Effector memory CD4-positive, alpha-beta T cell (primary cell): ENCODE measurements around the gene MRTFB.
A peak's percentile ranks its signal among the peaks of the same experiment; 100 is the strongest.
"Not testable (repeated sequence)": the region's sequence is repeated elsewhere in the genome, so short reads cannot be mapped to it uniquely, and the experiment has no call there.

Experiments used
- DNase-seq, 3 donors: peaks; one replicate each; pipeline ENCODE4 v3.0.0-alpha.2; 2020
- H3K27ac ChIP-seq: 2 replicates; pipeline ENCODE4 v1.7.0; 2013; ENCODE audit warnings: mild to moderate bottlenecking, low read length, moderate library complexity; ENCODE audit not compliant: insufficient read depth, poor library complexity, severe bottlenecking
- H3K27me3 ChIP-seq: replicated peaks from 2 replicates; pipeline ENCODE4 v1.7.0; 2013; ENCODE audit warnings: mild to moderate bottlenecking, low read length; ENCODE audit not compliant: insufficient read depth, control insufficient read depth, poor library complexity, severe bottlenecking
- H3K36me3 ChIP-seq: 2 replicates; pipeline ENCODE4 v1.7.0; 2013; ENCODE audit warnings: mild to moderate bottlenecking, low read length, moderate library complexity; ENCODE audit not compliant: control insufficient read depth, insufficient read depth
- H3K4me1 ChIP-seq: 2 replicates; pipeline ENCODE4 v1.7.0; 2013; ENCODE audit warnings: low read length, mild to moderate bottlenecking; ENCODE audit not compliant: control insufficient read depth, insufficient read depth, poor library complexity, severe bottlenecking
- H3K4me3 ChIP-seq: 2 replicates; pipeline ENCODE4 v1.7.0; 2013; ENCODE audit warnings: low read length, low read depth, mild to moderate bottlenecking; ENCODE audit not compliant: insufficient read depth, poor library complexity, severe bottlenecking
- H3K9me3 ChIP-seq: 2 replicates; pipeline ENCODE4 v1.7.0; 2013; ENCODE audit warnings: mild to moderate bottlenecking, low read length, moderate library complexity; ENCODE audit not compliant: control insufficient read depth

Gene MRTFB

DNA sequence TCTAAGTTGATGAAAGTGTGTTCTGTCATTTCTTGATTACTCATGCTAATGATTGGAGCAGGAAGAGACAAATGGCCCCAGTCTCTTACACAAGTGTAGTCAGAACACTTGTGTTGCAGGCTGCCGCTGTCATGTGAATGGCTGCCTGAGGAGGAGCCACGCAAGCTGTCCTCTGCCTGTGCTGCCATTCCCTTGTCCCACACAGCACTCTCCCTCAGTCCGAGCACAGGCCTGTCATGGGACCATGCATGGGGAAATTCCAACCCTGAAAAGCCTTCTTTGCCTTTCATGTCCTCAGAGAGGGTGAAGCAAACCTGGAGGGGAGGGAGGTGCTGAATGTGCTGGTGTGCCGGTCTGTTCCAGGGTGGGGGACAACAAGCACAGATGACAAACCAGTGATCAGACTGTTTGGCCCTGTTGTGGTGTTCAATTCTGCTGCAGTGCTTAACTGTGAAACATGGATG is 109.4 kb downstream of the MRTFB start:
- Histone ChIP-seq H3K4me3 (no peak overlapping the region), H3K4me1 (no peaks in the 10 kb centered on the region), H3K27me3 (no peaks in the 10 kb centered on the region), H3K27ac (no peak overlapping the region), H3K36me3 (no peaks in the 10 kb centered on the region), H3K9me3 (no peaks in the 10 kb centered on the region)
- no peak for DNase-seq

DNA sequence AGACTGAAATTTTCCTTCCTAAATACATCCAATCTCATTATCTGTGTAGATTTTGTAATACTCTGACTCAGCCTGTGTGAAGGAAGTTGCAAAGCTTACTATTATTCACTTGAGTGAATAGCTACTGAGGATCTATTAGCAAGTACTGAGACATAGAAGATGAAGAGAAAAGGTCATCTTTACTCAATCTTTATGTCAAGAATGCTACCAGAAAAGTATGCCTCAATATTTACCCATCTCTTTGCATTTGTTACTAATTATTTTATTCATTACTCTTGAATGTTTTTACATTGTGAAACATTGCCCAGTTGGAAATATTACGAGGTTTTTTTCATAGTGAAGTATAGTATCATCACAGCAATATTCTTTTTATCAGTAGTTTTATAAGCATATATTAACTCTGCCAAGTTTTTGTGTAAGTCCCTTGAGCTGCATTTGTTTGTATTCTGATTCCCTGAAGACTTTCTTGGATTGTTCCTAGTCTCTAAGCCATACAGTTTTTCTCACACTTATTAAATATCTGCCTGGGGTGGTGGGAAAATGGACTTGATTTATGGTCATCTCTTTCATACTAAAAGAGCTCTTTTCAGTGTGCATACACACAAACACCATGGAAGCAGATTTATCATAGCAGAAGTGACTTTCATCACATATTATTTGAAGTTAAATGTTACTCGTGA is 110.4 kb downstream of the MRTFB start:
- Histone ChIP-seq H3K9me3 (no peaks in the 10 kb centered on the region), H3K27me3 (no peaks in the 10 kb centered on the region), H3K36me3 (no peaks in the 10 kb centered on the region), H3K27ac (no peak overlapping the region), H3K4me1 (no peaks in the 10 kb centered on the region), H3K4me3 (no peak overlapping the region)
- no peak for DNase-seq

DNA sequence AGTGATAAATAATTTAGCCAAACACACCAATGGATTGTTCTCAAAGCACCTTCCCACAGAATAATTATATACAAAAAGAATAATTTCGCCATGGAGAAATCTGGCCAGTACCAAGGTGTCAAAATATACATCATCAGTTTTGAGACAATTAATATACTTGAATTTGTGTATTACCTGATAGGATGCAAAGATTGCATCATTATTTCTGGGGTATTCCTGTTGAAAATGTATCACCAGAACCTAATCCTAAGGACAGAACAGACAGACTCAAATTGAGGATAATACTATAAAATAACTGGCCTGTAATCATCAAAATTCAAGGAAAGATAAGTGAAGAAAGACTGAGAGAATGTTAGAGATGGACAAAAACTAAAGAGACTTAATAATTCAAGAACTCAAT is 111.9 kb downstream of the MRTFB start:
- Histone ChIP-seq H3K4me3 (no peak overlapping the region), H3K9me3 (no peaks in the 10 kb centered on the region), H3K36me3 (no peaks in the 10 kb centered on the region), H3K4me1 (no peaks in the 10 kb centered on the region), H3K27me3 (no peaks in the 10 kb centered on the region), H3K27ac (no peak overlapping the region)
- no peak for DNase-seq

DNA sequence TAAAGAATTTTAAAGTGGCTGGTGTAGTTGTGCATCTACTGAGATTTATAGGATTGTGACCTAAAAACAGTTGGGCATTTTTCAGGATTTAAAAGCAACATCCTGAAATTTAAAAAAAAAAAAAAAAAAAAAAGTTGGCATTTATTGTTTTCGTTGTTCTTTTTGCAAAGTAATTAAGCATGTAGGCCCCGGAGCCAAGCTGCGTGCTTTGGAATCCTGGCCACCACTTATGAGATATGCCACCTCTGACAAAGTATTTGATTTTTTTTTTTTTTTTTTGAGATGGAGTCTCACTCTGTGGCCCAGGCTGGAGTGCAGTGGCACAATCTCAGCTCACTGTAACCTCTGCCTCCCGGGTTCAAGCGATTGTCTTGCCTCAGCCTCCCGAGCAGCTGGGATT is 112.8 kb downstream of the MRTFB start:
- not testable (repeated sequence) for H3K9me3 ChIP-seq, H3K36me3 ChIP-seq, H3K4me1 ChIP-seq, H3K27me3 ChIP-seq, H3K4me3 ChIP-seq, DNase-seq, H3K27ac ChIP-seq

DNA sequence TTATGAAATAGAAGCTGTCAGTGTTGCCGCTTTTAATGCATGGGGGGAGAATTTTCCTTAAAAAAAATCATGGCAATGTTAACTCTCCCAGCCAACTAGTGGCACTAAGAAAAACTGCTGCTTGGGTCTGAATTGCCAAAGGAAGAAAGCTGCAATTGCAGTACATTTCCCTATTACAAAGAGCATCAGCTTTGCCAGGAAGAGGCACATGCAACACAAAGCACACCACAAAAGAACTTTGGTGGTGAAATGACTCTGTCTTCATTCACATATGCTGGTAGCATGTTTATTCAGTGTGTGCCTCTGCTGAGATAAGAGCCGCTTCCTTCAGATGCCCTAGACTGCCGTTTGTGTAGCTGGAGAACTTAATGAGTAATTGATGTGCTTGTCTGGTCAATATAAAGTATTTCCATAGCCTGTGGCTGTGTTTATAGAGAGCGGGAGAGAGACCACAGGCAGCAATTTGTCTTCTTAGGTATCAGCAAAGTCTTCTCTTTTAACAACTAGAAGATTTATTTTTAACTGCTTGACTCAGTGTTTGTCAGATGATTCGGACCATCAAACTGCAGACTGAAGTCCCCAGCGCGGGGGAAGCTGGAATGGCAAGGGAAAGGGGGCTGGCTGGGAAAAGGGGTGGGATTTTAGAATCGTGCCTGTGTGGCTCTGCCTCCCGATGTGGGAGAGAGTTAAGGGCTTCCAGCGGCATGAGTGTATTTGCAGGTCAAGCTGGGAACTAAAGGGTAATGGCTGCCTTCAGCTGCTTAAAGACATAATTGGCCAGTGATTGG is 115.1 kb downstream of the MRTFB start:
- H3K27me3 ChIP-seq: no peaks in the 10 kb centered on the region
- H3K9me3 ChIP-seq: no peaks in the 10 kb centered on the region
- H3K27ac ChIP-seq: no peak overlapping the region
- DNase-seq: no peak
- no peak overlapping the region for H3K4me3 ChIP-seq
- no peaks in the 10 kb centered on the region for H3K36me3 ChIP-seq
- H3K4me1 ChIP-seq: no peaks in the 10 kb centered on the region

DNA sequence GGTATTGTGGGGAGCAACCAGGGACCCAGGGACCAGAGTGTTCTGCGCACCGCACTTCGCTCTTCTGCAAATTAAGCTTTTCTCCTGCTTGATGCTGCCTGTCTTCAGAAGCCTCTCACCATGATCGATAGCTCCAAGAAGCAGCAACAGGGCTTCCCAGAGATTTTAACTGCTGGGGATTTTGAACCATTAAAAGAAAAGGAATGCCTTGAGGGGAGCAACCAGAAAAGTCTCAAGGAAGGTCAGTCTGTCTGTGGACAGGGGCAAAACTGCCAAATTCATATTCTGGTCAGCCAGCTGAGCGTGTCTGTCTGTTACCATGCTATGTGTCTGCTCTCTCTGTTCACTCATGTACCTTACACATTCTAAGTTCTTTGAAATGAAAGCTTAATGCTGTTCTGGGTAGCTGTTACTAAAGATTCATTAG is 115.7 kb downstream of the MRTFB start:
- Histone ChIP-seq H3K27ac (no peak overlapping the region), H3K4me1 (no peaks in the 10 kb centered on the region), H3K36me3 (no peaks in the 10 kb centered on the region), H3K27me3 (no peaks in the 10 kb centered on the region), H3K4me3 (no peak overlapping the region), H3K9me3 (no peaks in the 10 kb centered on the region)
- no peak for DNase-seq

DNA sequence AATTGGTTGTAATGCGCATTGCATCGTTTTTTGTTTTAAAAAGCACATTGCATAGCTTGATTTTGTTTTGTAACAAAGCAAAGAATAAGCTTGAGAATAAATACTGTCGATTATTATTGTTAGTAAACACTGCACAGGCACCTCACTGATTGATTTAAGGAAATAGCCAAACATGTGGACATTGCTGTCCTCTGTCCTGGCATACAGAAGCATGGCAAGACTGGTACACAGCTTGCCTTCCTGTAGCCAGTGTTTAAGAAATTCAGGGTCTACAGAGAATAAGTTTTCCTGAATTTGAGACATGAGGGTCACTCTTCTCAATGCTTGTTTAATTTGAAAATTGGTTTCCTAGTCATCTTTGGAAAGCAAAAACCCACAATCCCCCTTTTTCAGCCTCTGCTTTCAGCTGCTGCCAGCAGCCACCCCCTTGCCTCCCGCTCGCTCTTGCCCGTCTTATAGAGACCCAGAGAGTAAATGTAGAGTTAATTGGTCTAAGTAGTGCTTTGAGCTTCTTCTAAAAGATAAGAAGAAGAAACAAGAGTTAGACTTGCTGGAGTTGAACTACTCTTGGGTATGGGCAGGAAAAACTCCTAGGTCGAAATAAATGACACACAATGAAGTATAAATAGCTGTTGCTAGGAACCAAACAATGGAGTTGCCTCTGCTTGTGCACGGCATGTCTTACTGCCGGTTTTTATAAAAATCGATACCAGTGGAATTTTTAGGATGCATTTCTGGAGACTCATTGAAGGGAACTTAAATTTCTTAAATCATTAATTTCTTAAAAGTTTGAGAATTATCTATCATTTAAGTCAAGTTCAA is 116.6 kb downstream of the MRTFB start:
- Histone ChIP-seq H3K27ac (no peak overlapping the region), H3K4me3 (no peak overlapping the region)
- DNase-seq: no peak

DNA sequence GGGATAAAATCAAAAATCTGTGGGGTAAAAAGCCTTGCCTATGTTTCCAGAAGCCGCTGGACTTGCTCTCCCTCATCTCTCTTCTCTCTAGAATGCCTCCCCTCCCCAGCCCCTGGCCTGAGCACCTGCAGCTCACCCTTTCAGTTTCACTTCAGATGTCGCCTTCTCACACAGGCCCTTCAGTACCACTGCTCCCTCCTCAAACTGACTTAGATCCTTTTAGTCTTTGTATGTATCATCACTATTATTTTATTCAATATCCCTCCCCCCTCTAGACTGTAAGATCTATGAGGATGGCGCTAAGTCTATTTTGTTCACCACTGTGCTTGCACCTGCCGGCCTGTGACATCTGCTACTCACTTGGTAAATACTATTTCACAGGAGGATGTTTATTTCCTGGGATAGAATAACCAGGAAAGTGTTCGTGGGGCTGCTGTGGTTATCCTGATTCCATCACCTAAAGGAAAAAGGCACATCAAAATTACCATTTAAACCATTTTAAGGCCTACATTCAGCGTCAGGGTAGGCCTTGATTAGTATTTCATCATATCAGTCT is 122.3 kb downstream of the MRTFB start:
- H3K27ac ChIP-seq: peak overlapping the region; percentile 48
- no peaks in the 10 kb centered on the region for H3K9me3 ChIP-seq
- no peaks in the 10 kb centered on the region for H3K27me3 ChIP-seq
- H3K4me3 ChIP-seq: peak overlapping the region; percentile 37
- no peaks in the 10 kb centered on the region for H3K4me1 ChIP-seq
- H3K36me3 ChIP-seq: no peaks in the 10 kb centered on the region
- DNase-seq: no peak

More for the DNA sequence above, 116.6 kb downstream of the MRTFB start:
- no peaks in the 10 kb centered on the region for H3K4me1 ChIP-seq
- H3K36me3 ChIP-seq: no peaks in the 10 kb centered on the region
- H3K9me3 ChIP-seq: no peaks in the 10 kb centered on the region
- H3K27me3 ChIP-seq: no peaks in the 10 kb centered on the region

DNA sequence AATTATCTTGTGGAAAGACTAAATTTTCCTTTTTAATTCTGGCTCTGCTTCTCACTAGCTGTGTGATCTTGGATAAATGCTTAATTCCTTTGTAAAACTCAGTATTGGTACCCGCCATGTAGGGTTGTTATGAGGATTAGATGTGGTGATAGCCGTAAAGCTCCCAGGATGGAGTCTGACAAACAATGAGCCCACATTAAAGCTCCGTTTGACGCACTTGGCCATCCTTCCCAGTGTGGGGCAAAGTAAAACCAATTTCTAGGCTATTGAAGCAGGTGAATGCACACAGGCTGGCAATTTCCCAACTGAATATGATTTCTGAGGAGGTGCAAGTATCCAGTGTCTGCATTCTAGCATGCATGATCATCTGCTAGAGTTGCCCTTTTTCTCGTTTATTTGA is 123.6 kb downstream of the MRTFB start:
- Histone ChIP-seq H3K4me3 (no peak overlapping the region), H3K4me1 (no peaks in the 10 kb centered on the region), H3K27ac (no peak overlapping the region), H3K36me3 (no peaks in the 10 kb centered on the region), H3K9me3 (no peaks in the 10 kb centered on the region), H3K27me3 (no peaks in the 10 kb centered on the region)
- no peak for DNase-seq
